Hepatocyte (in vitro differentiated cells): ENCODE data around the gene DOCK2. TPM values are rescaled to one million over a fixed set of nuclear protein-coding genes. Genes with fewer than 3 reads are reported as not detected.

Experiments used
- DNase-seq: peaks from one replicate; pipeline ENCODE4 v3.0.0-alpha.2; 2016; ENCODE audit warnings: low spot score
- H2AFZ ChIP-seq: fragments of 200-600 bp; sonication (generic); 2 replicates; pipeline ENCODE4 v1.6.0; 2016; ENCODE audit warnings: antibody characterized with exemption, mild to moderate bottlenecking
- H3K27ac ChIP-seq: fragments of 200-600 bp; sonication (generic); 2 replicates; pipeline ENCODE4 v1.5.1; 2016; ENCODE audit warnings: mild to moderate bottlenecking
- H3K27me3 ChIP-seq: fragments of 200-600 bp; sonication (generic); 2 replicates; pipeline ENCODE4 v1.6.1; 2016
- H3K36me3 ChIP-seq: fragments of 200-600 bp; sonication (generic); replicated peaks from 2 replicates; pipeline ENCODE4 v1.5.1; 2016; ENCODE audit warnings: low read depth; ENCODE audit not compliant: insufficient read depth
- H3K4me1 ChIP-seq: fragments of 200-600 bp; sonication (generic); 2 replicates; pipeline ENCODE4 v1.5.1; 2016; ENCODE audit warnings: mild to moderate bottlenecking, moderate library complexity; ENCODE audit not compliant: insufficient read depth
- H3K4me2 ChIP-seq: fragments of 200-600 bp; sonication (generic); 2 replicates; pipeline ENCODE4 v1.6.0; 2016
- H3K4me3 ChIP-seq: fragments of 200-600 bp; sonication (generic); 2 replicates; pipeline ENCODE4 v1.5.1; 2016; ENCODE audit warnings: mild to moderate bottlenecking
- H3K79me2 ChIP-seq: fragments of 200-600 bp; sonication (generic); 2 replicates; pipeline ENCODE4 v1.6.0; 2017; ENCODE audit warnings: mild to moderate bottlenecking
- H3K9me2 ChIP-seq: fragments of 200-600 bp; sonication (generic); replicated peaks from 2 replicates; pipeline ENCODE4 v1.6.0; 2017; ENCODE audit warnings: mild to moderate bottlenecking; ENCODE audit not compliant: insufficient read depth
- H3K9me3 ChIP-seq: fragments of 200-600 bp; sonication (generic); 2 replicates; pipeline ENCODE4 v1.5.1; 2016; ENCODE audit warnings: low read depth, mild to moderate bottlenecking
- H4K20me1 ChIP-seq: fragments of 200-600 bp; sonication (generic); 2 replicates; pipeline ENCODE4 v1.6.0; 2016; ENCODE audit warnings: mild to moderate bottlenecking; ENCODE audit not compliant: insufficient read depth, poor library complexity, severe bottlenecking
- CTCF ChIP-seq: fragments of 200-600 bp; sonication (generic); IDR thresholded peaks from 2 replicates; pipeline ENCODE4 v1.5.1; 2016; ENCODE audit warnings: antibody characterized with exemption, mild to moderate bottlenecking; ENCODE audit not compliant: poor library complexity
- EZH2 ChIP-seq: fragments of 200-600 bp; sonication (generic); IDR thresholded peaks from 2 replicates; pipeline ENCODE4 v1.6.1; 2016; ENCODE audit warnings: antibody characterized with exemption, mild to moderate bottlenecking, borderline replicate concordance
- EZH2phosphoT487 ChIP-seq: fragments of 200-600 bp; sonication (generic); IDR thresholded peaks from one replicate; pipeline ENCODE4 v1.6.1; 2018; ENCODE audit warnings: antibody characterized with exemption, mild to moderate bottlenecking, low read depth, moderate library complexity; ENCODE audit not compliant: unreplicated experiment, severe bottlenecking
- WGBS: methylation state at CpG from one replicate; pipeline ENCODE4 v1.1.6; 2016; ENCODE audit warnings: low lambda C conversion rate; ENCODE audit errors: missing lambda C conversion rate; 5-methylcytosine and 5-hydroxymethylcytosine counted together
- polyA plus RNA-seq: library from polyadenylated mRNA; unstranded; fragments of >200 nt; fragmentation: Nextera tagmentation; extraction: Ambion mirVana; gene quantifications from 2 replicates; pipeline ENCODE4 v1.2.1, GENCODE V29; 2016
- total RNA-seq: library from RNA; depleted of rRNA; stranded (reverse); fragments of >200 nt; gene quantifications from 2 replicates; pipeline ENCODE4 v1.2.3, GENCODE V29; 2014

The DOCK2 gene
- total and polyA plus RNA-seq, 2 experiments from 2014 or later: 0.60 TPM; not detected in 1

- no peaks in the 10 kb centered on the region for H3K36me3 ChIP-seq
- no peak overlapping the region for H3K27ac ChIP-seq
- H3K4me2 ChIP-seq: no peak overlapping the region
- WGBS: 84% methylated on average over 3 of the region's 3 CpGs
- H3K9me2 ChIP-seq: no peaks in the 10 kb centered on the region
- no peak for DNase-seq
- no peaks in the 10 kb centered on the region for H3K4me1 ChIP-seq
- no peaks in the 10 kb centered on the region for H3K79me2 ChIP-seq
- H2AFZ ChIP-seq: no peak overlapping the region
- H3K27me3 ChIP-seq: no peaks in the 10 kb centered on the region
- no peaks in the 10 kb centered on the region for H4K20me1 ChIP-seq
- TF ChIP-seq EZH2 (no peak), CTCF (no peak), EZH2phosphoT487 (no peak)
- no peaks in the 10 kb centered on the region for H3K9me3 ChIP-seq
- H3K4me3 ChIP-seq: no peak overlapping the region
Measured at GRCh38 chr5:169627551-169627950, 9.5 kb upstream of the DOCK2 start.

- H4K20me1 ChIP-seq: no peaks in the 10 kb centered on the region
- H3K9me2 ChIP-seq: no peaks in the 10 kb centered on the region
- H3K4me3 ChIP-seq: no peak overlapping the region
- H3K36me3 ChIP-seq: no peaks in the 10 kb centered on the region
- no peak overlapping the region for H3K27ac ChIP-seq
- H3K79me2 ChIP-seq: no peaks in the 10 kb centered on the region
- DNase-seq: no peak
- no peak overlapping the region for H3K4me2 ChIP-seq
- 81% methylated on average over 2 of the region's 2 CpGs for WGBS
- TF ChIP-seq EZH2 (no peak), CTCF (no peak), EZH2phosphoT487 (no peak)
- H3K27me3 ChIP-seq: no peaks in the 10 kb centered on the region
- H2AFZ ChIP-seq: no peak overlapping the region
- H3K9me3 ChIP-seq: no peaks in the 10 kb centered on the region
- H3K4me1 ChIP-seq: no peaks in the 10 kb centered on the region
Measured at GRCh38 chr5:169628892-169629291, 8.2 kb upstream of the DOCK2 start.

DNA sequence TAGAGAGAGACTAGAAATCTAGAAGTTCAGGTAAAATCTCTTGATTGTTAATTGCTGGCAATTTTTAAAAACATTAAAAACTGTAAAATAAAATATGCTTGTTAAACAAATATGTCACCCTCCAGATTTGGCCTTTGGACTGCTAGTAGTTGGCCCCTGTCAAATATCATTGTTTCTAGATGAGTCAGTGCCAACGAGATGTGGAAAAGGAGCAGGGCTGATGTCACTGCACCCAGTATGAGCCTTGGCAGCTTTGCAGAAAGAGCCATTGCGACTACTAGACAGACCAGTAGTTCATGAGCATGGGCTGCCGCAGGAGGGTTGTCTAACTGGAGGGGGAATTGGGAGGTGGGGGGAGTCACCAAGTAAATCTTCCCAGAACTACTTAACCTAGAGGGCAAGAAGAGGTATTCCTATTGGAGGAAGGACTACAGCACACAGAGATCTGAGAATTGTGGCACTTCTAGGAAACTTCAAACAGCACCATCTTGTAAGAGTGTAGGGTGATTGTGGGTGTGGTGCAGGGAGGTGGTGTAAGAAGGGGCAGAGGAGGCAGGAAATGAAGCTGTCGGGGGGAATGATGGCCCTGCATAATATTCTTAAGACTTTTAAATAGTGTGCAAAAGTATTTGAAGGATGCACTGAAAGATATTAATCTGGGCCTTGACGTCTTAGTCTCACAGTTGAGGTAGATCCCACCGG, 7.1 kb upstream of the DOCK2 start:
- H4K20me1 ChIP-seq: no peaks in the 10 kb centered on the region
- H3K27me3 ChIP-seq: no peaks in the 10 kb centered on the region
- no peaks in the 10 kb centered on the region for H3K36me3 ChIP-seq
- H3K27ac ChIP-seq: peak overlapping the region; percentile 33
- no peaks in the 10 kb centered on the region for H3K9me2 ChIP-seq
- no peaks in the 10 kb centered on the region for H3K79me2 ChIP-seq
- no peak for TF ChIP-seq EZH2phosphoT487
- TF ChIP-seq CTCF: no peak
- TF ChIP-seq EZH2: no peak
- DNase-seq: peak; percentile 49
- 80% methylated on average over 6 of the region's 6 CpGs for WGBS
- H2AFZ ChIP-seq: no peak overlapping the region
- H3K4me2 ChIP-seq: no peak overlapping the region
- H3K9me3 ChIP-seq: no peaks in the 10 kb centered on the region
- H3K4me1 ChIP-seq: no peaks in the 10 kb centered on the region
- H3K4me3 ChIP-seq: no peak overlapping the region
